ENCODE results near the gene SLC11A1.
A peak's percentile ranks its signal among the peaks of the same experiment; 100 is the strongest.

SLC11A1 gene

DNA sequence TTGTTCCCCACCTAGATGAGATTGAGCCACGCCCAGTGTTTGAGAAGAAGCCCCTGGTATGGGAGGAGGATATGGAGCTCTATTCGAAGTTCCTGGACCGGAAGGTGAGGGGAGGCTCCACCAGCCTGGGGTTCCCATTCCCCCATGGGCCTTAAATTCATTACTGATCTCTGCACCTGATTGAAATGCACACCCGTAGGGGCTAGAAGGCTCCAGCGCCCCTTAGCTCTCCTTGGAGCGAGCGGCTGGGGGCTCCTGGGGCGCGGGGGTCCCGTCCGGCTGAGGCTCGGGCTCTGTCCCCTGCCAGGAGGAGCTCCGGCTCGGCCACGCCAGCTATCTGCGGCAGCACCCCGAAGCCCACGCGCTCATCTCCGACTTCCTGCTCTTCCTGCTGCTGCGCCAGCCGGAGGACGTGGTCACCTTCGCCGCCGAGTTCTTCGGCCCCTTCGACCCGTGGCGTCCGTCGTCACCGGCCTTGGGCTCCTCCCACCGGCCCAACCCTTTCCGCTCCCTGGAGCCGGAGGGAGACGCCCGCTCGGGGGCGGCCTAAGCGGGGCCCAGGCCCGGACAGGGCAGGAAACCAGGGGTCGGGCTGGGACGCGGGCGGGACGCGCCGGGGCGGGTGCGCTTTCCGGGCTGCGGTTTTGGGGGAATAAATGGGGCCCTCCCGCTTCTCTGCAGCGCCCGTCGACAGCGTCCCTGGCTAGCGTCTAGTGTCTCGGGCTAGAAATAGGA lies 14.5 kb upstream of the SLC11A1 start:
- DNase-seq, result peak; percentile 66

- DNase-seq, result no peak
Measured at GRCh38 chr2:218368150-218368528, 13.9 kb upstream of the SLC11A1 start.

DNA sequence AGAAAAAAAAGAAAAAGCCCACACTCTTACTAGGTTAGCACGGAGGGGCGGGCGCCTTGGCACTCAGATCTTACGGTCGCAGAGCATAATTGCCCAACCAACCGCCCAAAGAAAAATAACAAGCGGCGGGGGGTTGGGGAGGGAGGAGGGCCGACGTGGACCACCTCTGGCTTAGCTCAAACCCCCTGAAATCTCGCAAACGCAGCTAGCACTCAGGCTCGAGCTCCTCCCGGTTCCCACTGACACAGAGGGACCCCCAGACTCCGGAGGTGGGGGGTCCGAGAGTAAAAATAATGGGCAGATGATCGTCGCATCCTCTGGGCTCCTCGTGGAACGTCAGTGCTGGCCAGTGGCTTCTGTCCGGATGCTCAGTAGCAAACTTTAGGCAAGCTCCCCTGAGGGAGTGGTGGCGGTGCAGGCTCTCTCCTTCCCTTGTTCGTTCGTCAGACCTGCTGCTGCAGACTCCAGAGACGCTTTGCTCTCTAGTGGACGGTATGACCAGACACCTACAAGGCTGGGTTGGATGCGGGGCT lies 13.4 kb upstream of the SLC11A1 start:
- no peak for DNase-seq

DNA sequence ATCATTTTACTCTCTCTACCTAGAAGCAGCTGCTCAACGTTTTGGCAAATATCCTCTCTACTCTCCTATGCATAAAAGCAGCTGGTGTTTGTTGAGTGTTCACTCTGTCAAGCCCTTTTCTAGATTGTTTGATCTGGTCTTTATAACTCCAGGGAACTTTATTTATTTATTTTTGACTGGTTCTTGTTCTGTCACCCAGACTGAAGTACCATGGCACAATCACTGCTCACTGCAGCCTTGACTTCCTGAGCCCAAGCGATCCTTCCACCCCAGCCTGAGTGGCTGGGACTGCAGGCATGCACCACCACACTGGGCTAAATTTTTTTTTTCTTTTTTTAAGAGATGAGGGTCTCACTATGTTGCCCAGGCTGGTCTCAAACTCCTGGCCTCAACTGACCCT lies 12.7 kb upstream of the SLC11A1 start:
- no peak for DNase-seq

- DNase-seq, result peak; percentile 33
Measured at GRCh38 chr2:218370410-218371063, 11.5 kb upstream of the SLC11A1 start.

- DNase-seq, result no peak
Measured at GRCh38 chr2:218371983-218372350, 10.1 kb upstream of the SLC11A1 start.

- no peak for DNase-seq
Measured at GRCh38 chr2:218374795-218375194, 7.3 kb upstream of the SLC11A1 start.

- DNase-seq, result no peak
Measured at GRCh38 chr2:218375212-218375611, 6.9 kb upstream of the SLC11A1 start.

- DNase-seq, result no peak
Measured at GRCh38 chr2:218378053-218378452, 4.0 kb upstream of the SLC11A1 start.

- DNase-seq, result no peak
Measured at GRCh38 chr2:218382785-218383184, 712 bp downstream of the SLC11A1 start.

DNA sequence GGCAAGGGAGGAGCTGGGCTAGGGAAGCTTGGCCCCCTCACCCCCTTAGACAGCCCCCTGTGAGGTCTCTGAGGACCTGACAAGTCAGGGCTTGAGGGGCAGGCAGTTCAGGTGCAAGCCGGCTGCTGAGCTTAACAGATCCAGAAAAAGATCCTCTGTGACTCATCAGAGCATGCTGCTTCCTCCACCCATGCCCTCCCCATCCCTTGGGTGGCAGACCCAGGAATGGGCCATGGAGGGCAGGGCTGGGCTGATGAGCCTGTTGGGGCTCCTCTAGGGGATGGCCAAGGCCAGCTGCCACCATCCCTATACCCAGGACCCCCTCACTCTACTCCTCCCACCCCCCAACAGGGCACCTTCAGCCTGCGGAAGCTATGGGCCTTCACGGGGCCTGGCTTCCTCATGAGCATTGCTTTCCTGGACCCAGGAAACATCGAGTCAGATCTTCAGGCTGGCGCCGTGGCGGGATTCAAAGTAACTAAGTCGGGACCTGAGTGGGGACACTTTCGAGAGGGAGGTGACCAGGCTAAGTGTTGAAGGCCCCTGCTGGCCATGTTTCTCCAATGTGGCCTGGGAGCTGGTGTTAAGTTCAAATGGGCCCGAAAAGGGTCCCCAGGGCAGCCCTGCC lies 1.9 kb downstream of the SLC11A1 start:
- no peak for DNase-seq

GRCh38 chr2:218384975-218385374 lies 2.9 kb downstream of the SLC11A1 start:
- no peak for DNase-seq

DNA sequence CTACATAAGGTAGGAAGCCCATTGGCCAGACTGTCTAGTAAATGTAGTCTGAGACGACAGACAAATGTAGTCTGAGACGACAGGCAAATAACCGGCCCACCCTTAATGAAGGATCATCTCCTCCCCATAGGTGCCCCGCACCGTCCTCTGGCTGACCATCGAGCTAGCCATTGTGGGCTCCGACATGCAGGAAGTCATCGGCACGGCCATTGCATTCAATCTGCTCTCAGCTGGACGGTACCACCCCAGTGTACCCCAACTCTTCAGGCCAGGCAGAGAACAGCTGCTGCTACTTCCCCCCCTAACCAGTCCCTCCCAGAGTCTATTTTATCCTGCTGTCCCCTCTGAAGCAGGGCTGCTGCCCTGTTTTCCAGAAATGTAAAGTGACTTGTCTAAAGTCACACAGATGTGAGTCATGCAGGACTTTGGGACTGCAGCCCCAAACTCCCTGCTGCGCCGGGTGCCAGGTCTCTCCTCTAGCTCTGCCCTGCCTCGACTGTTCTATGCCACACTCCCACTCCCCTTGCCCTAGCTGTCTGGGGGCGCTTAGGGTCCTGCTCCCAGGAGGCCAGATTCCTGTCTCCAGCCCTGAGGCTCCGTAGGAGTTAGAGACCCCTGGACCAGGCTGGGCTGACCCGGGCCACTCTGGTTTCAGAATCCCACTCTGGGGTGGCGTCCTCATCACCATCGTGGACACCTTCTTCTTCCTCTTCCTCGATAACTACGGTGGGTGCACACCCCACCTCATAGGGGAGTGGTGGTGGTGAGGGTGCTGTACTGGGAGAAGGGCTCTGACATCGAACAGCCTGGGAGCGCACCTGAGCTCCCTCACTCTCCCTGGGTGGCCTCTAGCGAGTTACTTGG lies 4.7 kb downstream of the SLC11A1 start:
- no peak for DNase-seq

DNA sequence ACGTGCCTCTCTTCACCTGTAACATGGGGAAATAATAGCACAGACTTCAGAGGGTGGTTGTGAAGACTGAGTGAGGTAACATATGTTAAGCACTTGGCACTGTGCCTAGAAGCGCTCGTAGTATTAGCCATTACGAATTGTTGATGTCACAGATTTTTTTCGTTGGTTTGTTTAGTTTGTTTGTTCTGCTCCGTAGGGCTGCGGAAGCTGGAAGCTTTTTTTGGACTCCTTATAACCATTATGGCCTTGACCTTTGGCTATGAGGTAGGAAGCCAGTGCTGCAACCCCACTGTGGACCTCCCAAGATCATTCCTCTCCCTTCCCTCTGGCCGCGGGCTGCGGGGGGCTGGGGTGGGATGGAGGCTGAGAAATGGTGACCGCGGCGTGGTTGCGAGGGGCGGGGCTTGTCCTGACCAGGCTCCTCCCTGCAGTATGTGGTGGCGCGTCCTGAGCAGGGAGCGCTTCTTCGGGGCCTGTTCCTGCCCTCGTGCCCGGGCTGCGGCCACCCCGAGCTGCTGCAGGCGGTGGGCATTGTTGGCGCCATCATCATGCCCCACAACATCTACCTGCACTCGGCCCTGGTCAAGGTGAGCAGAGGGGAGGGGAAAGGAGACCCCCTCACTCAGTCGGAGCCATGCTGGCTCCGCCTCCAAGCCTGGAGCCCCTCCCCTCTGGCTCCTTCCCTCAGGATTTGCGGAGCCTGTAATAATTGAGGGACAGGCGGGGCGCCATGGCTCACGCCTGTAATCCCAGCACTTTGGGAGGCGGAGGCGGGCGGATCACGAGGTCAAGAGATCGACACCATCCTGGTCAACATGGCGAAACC lies 5.5 kb downstream of the SLC11A1 start:
- peak; percentile 74 for DNase-seq

- DNase-seq, result no peak
Measured at GRCh38 chr2:218389333-218390150, 7.5 kb downstream of the SLC11A1 start.

DNA sequence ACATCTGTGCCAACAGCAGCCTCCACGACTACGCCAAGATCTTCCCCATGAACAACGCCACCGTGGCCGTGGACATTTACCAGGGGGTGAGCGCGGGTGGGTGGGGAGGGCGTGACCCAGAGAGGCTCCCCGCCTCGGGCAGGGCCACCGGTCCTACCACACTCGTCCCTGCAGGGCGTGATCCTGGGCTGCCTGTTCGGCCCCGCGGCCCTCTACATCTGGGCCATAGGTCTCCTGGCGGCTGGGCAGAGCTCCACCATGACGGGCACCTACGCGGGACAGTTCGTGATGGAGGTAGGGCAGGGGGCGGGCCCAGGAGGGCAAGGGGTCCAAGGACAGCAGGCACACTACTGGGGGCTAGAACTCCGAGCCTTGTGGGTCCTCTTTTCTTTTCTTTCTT lies 9.1 kb downstream of the SLC11A1 start:
- no peak for DNase-seq

GRCh38 chr2:218392459-218392858 lies 10.4 kb downstream of the SLC11A1 start:
- DNase-seq, result no peak

- no peak for DNase-seq
Measured at GRCh38 chr2:218392891-218393462, 10.9 kb downstream of the SLC11A1 start.

DNA sequence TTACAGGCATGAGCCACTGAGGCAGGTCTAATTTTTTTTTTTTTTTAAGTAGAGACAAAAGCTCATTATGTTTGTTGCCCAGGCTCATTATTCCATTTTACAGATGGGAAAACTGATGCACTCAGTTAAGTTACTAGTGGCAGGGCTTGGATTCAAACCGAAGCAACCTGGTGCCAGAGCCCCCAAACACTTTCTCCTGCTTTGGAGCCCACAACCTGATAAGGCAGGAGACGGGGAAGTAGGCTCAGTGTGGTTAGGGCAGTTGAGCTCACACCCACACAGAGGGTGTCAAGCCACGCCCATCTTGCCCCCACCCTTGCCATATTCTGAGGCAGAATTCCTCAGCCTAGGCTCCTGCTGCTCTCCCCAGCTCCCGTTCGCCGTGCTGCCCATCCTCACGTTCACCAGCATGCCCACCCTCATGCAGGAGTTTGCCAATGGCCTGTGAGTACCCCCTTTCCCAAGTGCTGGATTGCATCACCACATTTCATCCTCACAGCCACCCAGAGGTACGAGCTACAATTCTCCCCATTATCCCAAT lies 11.7 kb downstream of the SLC11A1 start:
- no peak for DNase-seq

DNA sequence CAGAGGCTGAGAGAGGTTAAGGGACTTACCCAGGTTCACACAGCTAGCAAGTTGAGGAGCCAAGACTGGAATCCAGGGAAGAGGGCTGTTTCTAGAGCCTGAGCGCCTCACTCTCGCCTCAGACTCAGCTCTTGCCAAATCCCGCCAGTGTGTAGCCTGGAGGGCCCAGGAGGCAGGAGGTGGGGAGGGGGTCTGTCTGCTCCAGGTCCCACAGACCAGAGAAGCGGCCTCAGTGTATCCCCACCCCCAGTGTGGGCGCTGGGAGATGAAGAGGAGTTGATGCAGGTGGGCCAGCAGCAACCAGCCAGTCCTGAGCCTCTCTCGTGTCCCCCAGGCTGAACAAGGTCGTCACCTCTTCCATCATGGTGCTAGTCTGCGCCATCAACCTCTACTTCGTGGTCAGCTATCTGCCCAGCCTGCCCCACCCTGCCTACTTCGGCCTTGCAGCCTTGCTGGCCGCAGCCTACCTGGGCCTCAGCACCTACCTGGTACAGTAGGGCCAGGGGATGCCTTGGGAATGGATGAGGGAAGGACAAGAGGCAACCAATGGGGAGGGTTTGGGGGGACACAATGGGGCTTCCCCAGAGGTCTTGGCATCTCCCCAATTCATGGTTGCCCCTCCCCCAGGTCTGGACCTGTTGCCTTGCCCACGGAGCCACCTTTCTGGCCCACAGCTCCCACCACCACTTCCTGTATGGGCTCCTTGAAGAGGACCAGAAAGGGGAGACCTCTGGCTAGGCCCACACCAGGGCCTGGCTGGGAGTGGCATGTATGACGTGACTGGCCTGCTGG lies 12.4 kb downstream of the SLC11A1 start:
- no peak for DNase-seq
